RWPE1 (cell line): ENCODE measurements around the gene TEDC1.

Experiments used
- CTCF ChIA-PET: fragments of 350-600 bp; sonication (Branson Sonifier 250); formaldehyde crosslinking; extraction: SDS; loops from one replicate; lab custom pipeline; 2021; lab: Yijun Ruan, JAX
- POLR2A ChIA-PET: fragments of 400-600 bp; formaldehyde crosslinking; extraction: SDS; loops from one replicate; lab custom pipeline; 2020; ENCODE audit warnings: antibody characterized with exemption; ENCODE audit not compliant: low non-redundant PET; lab: Yijun Ruan, JAX
- DNase-seq: peaks from one replicate; pipeline ENCODE4 v3.0.0; 2012; ENCODE audit warnings: low spot score
- H3K27ac ChIP-seq: fragments of 450-650 bp; 2 replicates; pipeline ENCODE4 v1.5.1; 2017
- TF ChIP-seq, protein P1 (sequence below): fragments of 450-650 bp; conservative IDR thresholded peaks from 2 replicates; pipeline ENCODE4 v1.5.1; 2017; ENCODE audit warnings: low read depth, mild to moderate bottlenecking

TEDC1 gene

DNA sequence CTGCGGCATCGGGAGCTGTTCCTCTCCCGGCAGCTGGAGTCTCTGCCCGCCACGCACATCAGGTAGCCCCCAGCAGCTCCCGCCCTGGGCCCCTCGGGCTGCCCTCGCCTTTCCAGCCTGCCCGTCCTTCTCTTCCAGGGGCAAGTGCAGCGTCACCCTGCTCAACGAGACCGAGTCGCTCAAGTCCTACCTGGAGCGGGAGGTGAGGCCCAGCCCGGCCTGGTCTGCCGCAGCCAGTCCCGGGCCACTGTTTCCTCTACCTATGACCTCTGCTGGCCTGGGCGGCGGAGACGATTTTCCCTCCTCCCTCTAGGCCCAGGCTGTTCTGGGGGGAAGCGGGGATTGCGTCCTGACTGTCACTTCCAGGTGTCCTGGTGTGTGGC is 40.9 kb upstream of the TEDC1 start:
- CTCF ChIA-PET = interaction anchor here (0.7 kb wide), 1 partner anchor 30 kb away, joined by 3 read pairs; no protein-coding TSS in a partner anchor
- POLR2A ChIA-PET = no interaction called here
- peak overlapping the region; percentile 56 for H3K27ac ChIP-seq
- DNase-seq = no peak
- TF ChIP-seq, protein P1, sequence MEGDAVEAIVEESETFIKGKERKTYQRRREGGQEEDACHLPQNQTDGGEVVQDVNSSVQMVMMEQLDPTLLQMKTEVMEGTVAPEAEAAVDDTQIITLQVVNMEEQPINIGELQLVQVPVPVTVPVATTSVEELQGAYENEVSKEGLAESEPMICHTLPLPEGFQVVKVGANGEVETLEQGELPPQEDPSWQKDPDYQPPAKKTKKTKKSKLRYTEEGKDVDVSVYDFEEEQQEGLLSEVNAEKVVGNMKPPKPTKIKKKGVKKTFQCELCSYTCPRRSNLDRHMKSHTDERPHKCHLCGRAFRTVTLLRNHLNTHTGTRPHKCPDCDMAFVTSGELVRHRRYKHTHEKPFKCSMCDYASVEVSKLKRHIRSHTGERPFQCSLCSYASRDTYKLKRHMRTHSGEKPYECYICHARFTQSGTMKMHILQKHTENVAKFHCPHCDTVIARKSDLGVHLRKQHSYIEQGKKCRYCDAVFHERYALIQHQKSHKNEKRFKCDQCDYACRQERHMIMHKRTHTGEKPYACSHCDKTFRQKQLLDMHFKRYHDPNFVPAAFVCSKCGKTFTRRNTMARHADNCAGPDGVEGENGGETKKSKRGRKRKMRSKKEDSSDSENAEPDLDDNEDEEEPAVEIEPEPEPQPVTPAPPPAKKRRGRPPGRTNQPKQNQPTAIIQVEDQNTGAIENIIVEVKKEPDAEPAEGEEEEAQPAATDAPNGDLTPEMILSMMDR = no peak

DNA sequence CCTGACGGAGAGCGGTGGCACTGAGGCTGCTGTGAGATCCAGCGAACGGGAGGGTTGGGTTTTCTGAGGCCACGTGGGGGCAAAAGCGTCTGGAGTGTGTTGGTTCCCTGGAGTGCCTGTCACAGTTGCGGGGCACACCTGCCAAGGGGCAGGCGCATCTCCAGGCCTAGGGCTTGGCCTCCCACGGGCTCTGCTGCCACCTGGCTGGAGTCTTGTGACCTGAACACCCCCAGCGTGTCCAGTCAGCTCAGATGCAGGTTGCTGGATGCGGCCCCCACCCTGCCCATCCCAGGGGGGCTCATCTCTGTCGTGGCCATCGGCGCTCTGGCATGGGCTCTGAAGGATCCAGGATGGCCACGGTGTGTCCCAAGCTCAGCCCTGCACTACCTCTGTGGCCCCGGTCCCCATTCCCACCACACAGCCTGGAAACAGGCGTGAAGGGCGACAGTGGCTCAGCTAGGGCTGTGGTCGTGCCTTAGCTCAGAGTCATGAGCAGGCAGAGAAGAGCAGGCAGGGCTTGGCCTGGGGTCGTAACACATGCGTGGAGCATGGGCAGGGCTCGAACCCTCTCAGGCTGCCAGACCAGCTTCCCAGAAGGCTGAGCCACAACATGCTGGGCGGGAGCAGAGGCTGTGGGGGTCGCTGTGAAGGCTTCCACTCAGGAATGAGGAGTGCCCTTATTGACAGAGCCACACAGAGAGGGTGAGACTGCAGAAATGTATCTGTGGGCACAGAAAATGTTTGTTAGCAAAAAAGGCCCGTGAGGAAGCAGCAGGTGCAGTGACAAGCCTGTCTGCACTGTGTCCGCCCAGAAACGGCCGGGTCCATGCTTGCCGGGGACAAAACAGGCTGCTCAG is 40.0 kb upstream of the TEDC1 start:
- POLR2A ChIA-PET = interaction anchor here (0.7 kb wide), 1 partner anchor 23 kb away, joined by 8 read pairs; no protein-coding TSS in a partner anchor
- CTCF ChIA-PET = interaction anchor here (1.1 kb wide), 1 partner anchor 30 kb away, joined by 3 read pairs; no protein-coding TSS in a partner anchor
- peak overlapping the region; percentile 34 for H3K27ac ChIP-seq
- DNase-seq = no peak
- TF ChIP-seq, protein P1 = no peak

DNA sequence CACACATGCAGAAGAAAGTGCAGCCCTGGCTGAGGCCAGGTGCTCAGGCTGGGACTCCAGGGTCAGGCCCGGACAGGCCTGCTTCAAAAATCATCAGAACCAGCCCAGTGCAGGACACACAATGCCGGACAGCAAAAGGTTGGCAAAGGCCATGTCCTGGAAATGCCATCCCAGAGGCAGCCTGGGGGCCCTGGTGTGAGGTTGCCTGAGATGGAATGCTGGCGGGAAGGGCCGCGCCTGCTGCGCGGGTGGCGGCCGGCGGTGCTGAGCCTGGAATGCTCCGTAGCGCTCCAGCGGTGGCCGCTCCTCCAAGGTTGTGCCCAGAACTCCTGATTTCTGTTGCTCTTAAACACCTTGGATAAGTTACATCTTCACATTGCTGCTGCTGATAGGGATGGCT is 38.1 kb upstream of the TEDC1 start:
- DNase-seq = no peak
- peak overlapping the region; percentile 60 for H3K27ac ChIP-seq
- ChIA-PET POLR2A (no interaction called here), CTCF (no interaction called here)
- TF ChIP-seq, protein P1 = no peak

DNA sequence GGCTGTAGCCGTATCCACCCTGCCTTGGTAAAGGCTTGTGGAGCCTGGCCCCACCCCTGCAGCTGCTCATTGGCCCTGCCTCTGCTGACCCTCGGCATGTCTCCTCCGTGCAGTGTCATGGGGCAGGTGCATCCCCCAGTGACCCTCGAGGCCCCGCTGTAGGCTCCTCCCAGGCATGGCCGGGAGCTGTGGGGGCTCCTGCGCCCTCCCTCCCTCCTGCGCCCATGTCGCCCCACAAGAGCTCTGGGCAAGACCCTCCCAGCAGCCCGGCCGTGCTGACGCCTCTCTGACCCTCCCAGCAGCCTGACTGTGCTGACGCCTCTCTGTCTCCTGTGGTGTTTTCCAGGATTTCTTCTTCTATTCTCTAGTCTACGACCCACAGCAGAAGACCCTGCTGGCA is 37.2 kb upstream of the TEDC1 start:
- no peak for DNase-seq
- TF ChIP-seq, protein P1 = no peak
- POLR2A ChIA-PET = no interaction called here
- peak overlapping the region; percentile 60 for H3K27ac ChIP-seq
- CTCF ChIA-PET = no interaction called here

DNA sequence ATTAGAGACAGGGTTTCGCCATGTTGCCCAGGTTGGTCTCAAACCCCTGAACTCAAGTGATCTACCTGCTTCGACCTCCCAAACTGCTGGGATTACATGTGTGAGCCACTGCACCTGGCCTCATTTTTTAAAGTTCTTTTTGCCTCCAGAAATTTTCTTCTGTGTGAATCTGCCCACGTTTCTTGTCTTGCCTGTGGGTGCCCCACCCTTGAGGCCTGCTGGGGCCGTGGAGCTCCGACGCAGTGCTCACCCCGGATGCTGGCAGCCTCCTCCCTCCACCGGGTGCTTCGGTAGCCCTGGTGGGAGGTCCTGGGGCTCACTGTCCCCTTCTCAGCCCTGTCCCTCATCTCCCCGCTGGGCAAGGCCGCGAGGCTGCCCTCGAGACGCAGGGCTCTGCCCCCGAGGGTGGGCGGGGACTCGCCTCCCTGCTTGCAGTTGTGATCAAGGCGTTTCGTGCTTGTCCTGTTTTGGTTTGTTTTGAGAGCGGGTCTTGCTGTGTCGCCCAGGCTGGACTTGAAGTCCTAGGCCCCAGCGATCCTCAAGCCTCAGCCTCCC is 35.9 kb upstream of the TEDC1 start:
- POLR2A ChIA-PET = no interaction called here
- H3K27ac ChIP-seq = peak overlapping the region; percentile 60; the same call in 1 of the 2 replicates
- CTCF ChIA-PET = interaction anchor here (0.7 kb wide), 1 partner anchor 34 kb away, joined by 3 read pairs; no protein-coding TSS in a partner anchor
- DNase-seq = no peak
- TF ChIP-seq, protein P1 = no peak

DNA sequence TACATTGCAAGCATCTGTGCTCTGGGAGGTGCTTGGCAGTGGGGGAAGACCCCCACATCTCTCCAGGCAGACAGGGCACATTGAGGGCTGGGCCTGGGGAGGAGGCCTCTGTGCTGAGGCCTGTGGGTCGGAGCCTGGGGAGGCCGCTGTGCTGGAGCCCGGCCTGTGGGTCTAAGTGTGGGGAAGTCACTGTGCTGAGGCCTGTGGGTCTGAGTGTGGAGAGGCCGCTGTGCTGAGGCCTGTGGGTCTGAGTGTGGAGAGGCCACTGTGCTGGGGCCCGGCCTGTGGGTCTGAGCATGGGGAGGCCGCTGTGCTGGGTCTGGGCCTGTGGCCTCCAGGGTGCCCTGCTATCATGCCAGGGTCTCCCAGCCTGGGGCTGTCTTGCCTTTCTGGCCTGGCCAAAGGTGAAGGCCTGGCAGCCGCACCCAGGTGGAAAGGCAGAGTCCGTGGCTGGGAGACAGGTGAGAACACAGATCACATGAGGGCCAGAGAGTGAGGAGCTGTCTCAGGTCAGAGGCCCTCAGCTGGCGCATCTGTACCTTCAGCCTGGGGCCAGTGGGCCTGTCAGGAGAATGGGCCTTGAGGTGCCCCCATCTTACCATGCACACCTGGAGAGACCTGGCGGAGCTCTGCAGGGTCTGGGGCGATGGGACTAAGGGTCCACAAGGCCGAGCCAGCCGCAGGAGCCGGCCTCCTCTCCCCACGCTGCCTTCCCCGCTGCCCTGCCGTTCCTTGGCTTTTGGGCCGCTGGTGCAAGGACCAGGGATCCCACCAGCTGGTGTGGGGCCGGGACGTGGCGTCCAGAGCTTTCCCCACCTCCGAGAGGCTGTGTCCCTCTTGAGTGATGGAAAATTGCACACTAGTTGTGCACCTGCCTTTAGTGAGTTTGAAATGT is 35.0 kb upstream of the TEDC1 start:
- H3K27ac ChIP-seq = no peak overlapping the region; the same call in 1 of the 2 replicates
- ChIA-PET POLR2A (no interaction called here), CTCF (interaction anchor here (0.5 to 1.2 kb wide), 2 partner anchors 34 to 290 kb away, joined by 3 read pairs; no protein-coding TSS in a partner anchor)
- TF ChIP-seq, protein P1 = no peak
- no peak for DNase-seq
